Cardiac septum (tissue), 1 donor: ENCODE measurements around the gene CKLF. TPM values are rescaled to one million over a fixed set of nuclear protein-coding genes. Genes with fewer than 3 reads are reported as not detected.
"Not testable (repeated sequence)": the region's sequence is repeated elsewhere in the genome, so short reads cannot be mapped to it uniquely, and the experiment has no call there.

Experiments
- DNase-seq: peaks from one replicate; pipeline ENCODE4 v3.0.0-alpha.2; 2020; ENCODE audit warnings: low spot score
- intact Hi-C: fragments of 100-400 bp; cut with DNase I; formaldehyde crosslinking; loops from one replicate; pipeline ENCODE4 v1.14.0; 2022
- long read RNA-seq: library from polyadenylated mRNA; unstranded; transcript quantifications from one replicate; pipeline ENCODE4 v2.0.0, GENCODE V29; 2021
- total RNA-seq: library from RNA; stranded (reverse); fragmentation: NEBNext Ultra II Directional; extraction: Animal tissue kit (Norgen Biotek cat#: 25700); gene quantifications from one replicate; pipeline ENCODE4 v1.2.1, GENCODE V29; 2021
- donor health status: DM: no; HTN: no; CAD: no.

CKLF gene, protein sequence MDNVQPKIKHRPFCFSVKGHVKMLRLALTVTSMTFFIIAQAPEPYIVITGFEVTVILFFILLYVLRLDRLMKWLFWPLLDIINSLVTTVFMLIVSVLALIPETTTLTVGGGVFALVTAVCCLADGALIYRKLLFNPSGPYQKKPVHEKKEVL
- total RNA-seq = 10.5 TPM
- long read RNA-seq, partial matches to known transcripts = 0 of 5 reads
- long read RNA-seq, other reads (novel, unspliced or antisense) = 1 of 5 reads

GRCh38 chr16:66552286-66553177 is at the start of gene CKLF:
TSS of gene CKLF (plus strand) at chr16:66552576. CDS start at chr16:66552716, 140 bp downstream.
- DNase-seq = peak; percentile 95
- intact Hi-C loops = no loop called here

GRCh38 chr16:66503030-66503429 is 49.3 kb upstream of the CKLF start:
- DNase-seq = peak; percentile 74
- intact Hi-C loops = no loop called here

- intact Hi-C loops = no loop called here
- no peak for DNase-seq
These were observed 48.8 kb upstream of the CKLF start for GRCh38 chr16:66503612-66504011.

DNA sequence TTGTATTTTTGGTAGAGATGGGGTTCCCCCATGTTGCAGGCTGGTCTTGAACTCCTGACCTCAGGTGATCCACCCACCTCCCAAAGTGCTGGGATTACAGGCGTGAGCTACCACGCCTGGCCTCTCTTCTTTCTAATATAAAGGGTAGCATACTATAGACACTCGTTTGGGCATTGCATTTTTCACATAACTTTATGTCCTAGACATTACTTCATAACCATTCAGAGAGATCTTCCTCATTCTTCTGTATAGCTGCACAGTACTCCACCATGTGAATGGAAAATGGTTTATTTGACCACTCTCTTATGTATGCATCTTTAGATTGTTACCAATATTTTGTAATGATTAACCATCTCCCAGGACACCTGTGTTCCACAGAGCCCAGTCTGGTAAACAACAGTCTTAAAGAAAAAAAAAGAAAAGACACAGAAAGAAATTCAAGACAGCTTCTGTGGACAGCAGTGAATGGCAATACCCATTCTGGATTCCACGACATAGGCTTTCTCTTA is 44.6 kb upstream of the CKLF start:
- no peak for DNase-seq
- intact Hi-C loops = no loop called here

- no peak for DNase-seq
- intact Hi-C loops = no loop called here
These were observed 44.0 kb upstream of the CKLF start for GRCh38 chr16:66508248-66508913.

GRCh38 chr16:66508914-66509496 is 43.4 kb upstream of the CKLF start:
- DNase-seq = no peak
- intact Hi-C loops = no loop called here

GRCh38 chr16:66509576-66509975 is 42.8 kb upstream of the CKLF start:
- DNase-seq = no peak
- intact Hi-C loops = no loop called here

DNA sequence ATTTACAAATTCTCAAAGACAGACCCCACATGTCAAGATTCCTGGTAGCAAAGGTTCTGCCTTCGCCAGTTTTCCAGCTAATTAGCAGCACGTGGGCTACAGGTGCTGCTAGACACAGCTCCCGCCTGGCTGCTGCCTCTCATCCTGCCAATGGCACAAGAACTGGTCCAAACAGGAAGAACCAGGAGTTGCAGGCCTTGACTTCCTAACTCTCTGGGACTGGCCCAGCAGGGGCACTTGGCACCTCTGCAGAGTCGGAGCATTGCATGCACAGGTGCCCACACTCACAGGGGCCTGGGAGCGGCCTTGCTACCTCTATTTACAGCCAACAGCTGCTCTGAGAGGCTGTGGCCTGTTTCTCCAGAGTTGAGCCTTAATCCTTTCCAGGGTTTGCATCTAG is 42.1 kb upstream of the CKLF start:
- intact Hi-C loops = loop anchor here (5.0 kb wide), 1 partner anchor 103 kb away; no protein-coding TSS in a partner anchor
- DNase-seq = no peak

GRCh38 chr16:66510711-66511601 is 41.4 kb upstream of the CKLF start:
- no peak for DNase-seq
- intact Hi-C loops = loop anchor here (5.0 kb wide), 1 partner anchor 104 kb away; no protein-coding TSS in a partner anchor

- intact Hi-C loops = loop anchor here (5.0 kb wide), 1 partner anchor 104 kb away; no protein-coding TSS in a partner anchor
- no peak for DNase-seq
These were observed 40.6 kb upstream of the CKLF start for GRCh38 chr16:66511602-66512271.

GRCh38 chr16:66512272-66513110 is 39.9 kb upstream of the CKLF start:
- intact Hi-C loops = loop anchor here (5.0 kb wide), 1 partner anchor 105 kb away; no protein-coding TSS in a partner anchor
- DNase-seq = no peak

DNA sequence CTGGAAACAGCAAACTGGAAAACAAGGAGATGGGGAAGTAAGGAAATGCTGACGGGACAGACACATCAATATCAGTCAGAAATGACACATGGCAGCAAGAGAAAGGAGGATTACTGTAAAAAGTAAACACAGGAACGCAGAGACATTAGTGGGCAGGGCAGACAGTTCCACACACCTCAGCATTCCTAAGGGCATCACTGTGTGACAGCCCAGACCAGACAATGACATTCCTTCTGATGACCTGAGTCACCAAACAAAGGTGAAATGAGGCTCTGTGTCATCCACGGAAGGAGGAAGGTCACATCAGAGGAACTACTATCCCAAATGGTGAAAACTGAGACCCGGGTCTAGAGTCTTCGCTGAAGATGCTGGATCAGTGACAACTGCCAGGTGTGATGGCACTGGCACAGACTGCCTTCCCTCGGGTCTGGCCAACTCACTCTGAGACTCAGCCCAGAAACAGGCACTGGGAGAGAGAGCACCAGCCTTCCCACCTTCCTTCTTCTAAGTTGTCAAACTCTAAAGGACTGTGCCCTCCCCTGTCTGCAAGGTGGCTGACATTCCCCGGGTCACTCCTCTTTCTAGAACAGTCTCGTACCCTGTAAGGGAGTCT is 39.2 kb upstream of the CKLF start:
- intact Hi-C loops = loop anchor here (5.0 kb wide), 1 partner anchor 106 kb away; no protein-coding TSS in a partner anchor
- no peak for DNase-seq

GRCh38 chr16:66514391-66514790 is 38.0 kb upstream of the CKLF start:
- intact Hi-C loops = loop anchor here (5.0 kb wide), 1 partner anchor 107 kb away; no protein-coding TSS in a partner anchor
- not testable (repeated sequence) for DNase-seq

DNA sequence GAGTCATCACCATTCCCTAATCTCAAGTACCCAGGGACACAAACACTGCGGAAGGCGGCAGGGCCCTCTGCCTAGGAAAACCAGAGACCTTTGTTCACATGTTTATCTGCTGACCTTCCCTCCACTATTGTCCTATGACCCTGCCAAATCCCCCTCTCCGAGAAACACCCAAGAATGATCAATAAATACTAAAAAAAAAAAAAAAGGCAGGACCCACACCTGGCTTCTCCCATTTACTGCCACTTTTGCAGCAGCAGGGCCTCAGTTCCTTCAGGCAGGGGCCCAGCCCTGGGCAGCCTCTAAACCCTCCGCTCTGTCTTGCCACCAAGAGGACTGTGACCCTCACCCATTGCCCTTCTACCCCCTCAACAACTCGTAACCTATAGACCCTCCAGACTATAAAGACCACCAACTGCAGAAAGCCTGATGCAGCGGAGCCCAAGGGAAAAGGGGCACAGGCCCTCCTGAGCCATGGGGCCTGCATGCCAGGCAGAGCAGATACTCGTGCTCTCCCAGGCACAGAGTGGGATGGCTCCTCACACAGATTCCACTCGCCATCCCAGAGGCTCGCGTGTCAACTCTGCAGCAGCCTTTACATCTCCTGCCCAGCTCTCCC is 37.3 kb upstream of the CKLF start:
- DNase-seq = not testable (repeated sequence)
- intact Hi-C loops = loop anchor here (5.0 kb wide), 1 partner anchor 108 kb away; no protein-coding TSS in a partner anchor

DNA sequence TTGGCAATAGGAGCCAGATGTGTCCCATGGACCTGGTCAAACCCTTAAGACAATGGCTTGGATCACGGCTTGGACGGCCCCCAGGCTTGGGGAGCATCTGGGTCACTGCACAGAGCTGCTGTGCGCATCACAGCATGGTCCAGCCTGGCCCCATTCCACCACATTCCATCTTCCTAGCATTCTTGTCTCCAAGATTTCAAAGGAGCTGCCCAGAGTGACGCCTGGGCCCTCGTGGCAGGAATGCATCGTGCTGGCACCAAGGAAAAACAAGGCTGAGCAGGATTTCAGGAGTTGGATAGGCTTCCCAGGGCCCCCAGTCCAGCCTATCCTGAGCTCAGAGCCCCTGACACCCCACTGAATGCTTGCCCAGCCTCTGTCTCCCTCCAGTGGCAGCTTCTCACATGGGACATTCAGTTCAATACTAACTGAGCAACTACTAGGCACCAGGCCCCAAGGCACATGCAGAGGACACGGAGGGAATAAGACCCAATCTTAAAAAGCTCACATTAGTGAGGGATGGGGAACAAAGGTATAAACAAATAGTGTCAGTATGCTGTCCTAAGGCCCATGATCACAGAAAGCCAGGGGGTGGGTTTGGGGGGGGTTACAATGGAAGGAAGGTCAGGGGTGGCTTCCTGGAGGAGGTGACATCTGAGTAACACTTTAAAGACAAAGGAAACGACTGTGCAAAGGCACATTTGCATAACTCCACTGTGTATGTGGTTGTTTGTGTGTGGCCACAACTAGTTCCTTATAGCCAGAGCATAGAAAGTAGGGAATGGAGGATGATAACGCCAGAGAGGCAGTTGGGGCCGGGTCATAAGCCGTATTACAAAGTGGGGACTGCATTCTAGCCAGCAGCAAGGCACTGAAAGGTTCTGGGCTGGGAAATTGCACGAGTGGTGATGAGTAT is 36.5 kb upstream of the CKLF start:
- intact Hi-C loops = loop anchor here (2.0 kb wide), 2 partner anchors 35 to 155 kb away; partner anchors contain the start of gene TK2
- no peak for DNase-seq
